Loucy (cell line): ENCODE measurements around the gene MYO9A.

Experiments
- H2AFZ ChIP-seq: fragments of 200-600 bp; sonication (generic); 2 replicates; pipeline ENCODE4 v1.6.0; 2016; ENCODE audit warnings: antibody characterized with exemption, mild to moderate bottlenecking, low read length, moderate library complexity
- H3F3A ChIP-seq: fragments of 200-600 bp; 2 replicates; pipeline ENCODE4 v1.6.0; 2016; ENCODE audit warnings: antibody characterized with exemption, low read depth, mild to moderate bottlenecking
- H3K27me3 ChIP-seq: fragments of 200-600 bp; sonication (generic); 2 replicates; pipeline ENCODE4 v1.6.1; 2014; ENCODE audit warnings: low read length, mild to moderate bottlenecking; ENCODE audit not compliant: insufficient read depth, poor library complexity, severe bottlenecking
- H3K36me3 ChIP-seq: fragments of 200-600 bp; sonication (generic); 2 replicates; pipeline ENCODE4 v1.6.1; 2016; ENCODE audit warnings: low read length; ENCODE audit not compliant: insufficient read depth
- H3K4me1 ChIP-seq: fragments of 200-600 bp; sonication (generic); 2 replicates; pipeline ENCODE4 v1.5.1; 2014; ENCODE audit warnings: low read length, mild to moderate bottlenecking; ENCODE audit not compliant: insufficient read depth, poor library complexity, severe bottlenecking
- H3K4me2 ChIP-seq: fragments of 200-600 bp; sonication (generic); 2 replicates; pipeline ENCODE4 v1.6.0; 2014; ENCODE audit warnings: antibody characterized with exemption, low read length, low read depth, mild to moderate bottlenecking; ENCODE audit not compliant: poor library complexity, severe bottlenecking
- H3K4me3 ChIP-seq: fragments of 200-600 bp; sonication (generic); 2 replicates; pipeline ENCODE4 v1.5.1; 2014; ENCODE audit warnings: low read length, mild to moderate bottlenecking, mixed read lengths; ENCODE audit not compliant: poor library complexity, severe bottlenecking
- H3K79me2 ChIP-seq: fragments of 200-600 bp; sonication (generic); 2 replicates; pipeline ENCODE4 v1.6.1; 2014; ENCODE audit warnings: low read length; ENCODE audit not compliant: insufficient read depth
- H3K9ac ChIP-seq: fragments of 200-600 bp; sonication (generic); 2 replicates; pipeline ENCODE4 v1.6.0; 2014; ENCODE audit warnings: mild to moderate bottlenecking, low read depth, low read length, moderate library complexity; ENCODE audit not compliant: poor library complexity, severe bottlenecking
- H3K9me2 ChIP-seq: fragments of 200-600 bp; sonication (generic); replicated peaks from 2 replicates; pipeline ENCODE4 v1.6.1; 2016; ENCODE audit warnings: low read depth, low read length, mixed read lengths
- H3K9me3 ChIP-seq: fragments of 200-600 bp; sonication (generic); 2 replicates; pipeline ENCODE4 v1.6.1; 2014; ENCODE audit warnings: mild to moderate bottlenecking, antibody characterized with exemption, low read length, low read depth; ENCODE audit not compliant: insufficient read depth
- H4K20me1 ChIP-seq: fragments of 200-600 bp; sonication (generic); 2 replicates; pipeline ENCODE4 v1.6.0; 2014; ENCODE audit warnings: antibody characterized with exemption, low read length, mild to moderate bottlenecking; ENCODE audit not compliant: insufficient read depth, poor library complexity, severe bottlenecking
- EZH2phosphoT487 ChIP-seq: fragments of 200-600 bp; IDR thresholded peaks from 2 replicates; pipeline ENCODE4 v1.6.1; 2018; ENCODE audit warnings: antibody characterized with exemption, mild to moderate bottlenecking, moderate library complexity, borderline replicate concordance
- TF ChIP-seq, protein P1 (sequence below): fragments of 200-600 bp; sonication (generic); conservative IDR thresholded peaks from 2 replicates; pipeline ENCODE4 v1.5.1; 2014; ENCODE audit warnings: mild to moderate bottlenecking, antibody characterized with exemption, low read length

Gene MYO9A

DNA sequence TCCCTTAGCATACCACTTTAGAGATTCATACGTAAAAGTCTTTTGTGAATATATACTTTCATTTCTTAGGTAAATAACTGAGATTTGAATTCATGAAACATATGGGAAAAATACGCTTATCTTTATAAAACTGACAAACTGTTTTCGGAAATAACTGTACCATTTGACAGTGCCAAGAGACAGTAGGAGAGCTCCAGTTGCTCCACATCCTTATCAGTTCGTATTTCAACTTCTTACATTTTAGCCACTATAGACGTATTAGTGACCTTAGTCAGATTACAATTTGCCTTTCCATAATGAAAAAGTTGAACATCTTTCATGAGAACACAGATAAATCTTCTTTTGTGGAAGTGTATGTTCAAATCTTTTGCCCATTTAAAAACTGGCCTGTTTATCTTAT is 174.1 kb downstream of the MYO9A start:
- Histone ChIP-seq H3K27me3 (no peaks in the 10 kb centered on the region), H4K20me1 (no peaks in the 10 kb centered on the region)
- no peak for TF ChIP-seq EZH2phosphoT487
- TF ChIP-seq, protein P1, sequence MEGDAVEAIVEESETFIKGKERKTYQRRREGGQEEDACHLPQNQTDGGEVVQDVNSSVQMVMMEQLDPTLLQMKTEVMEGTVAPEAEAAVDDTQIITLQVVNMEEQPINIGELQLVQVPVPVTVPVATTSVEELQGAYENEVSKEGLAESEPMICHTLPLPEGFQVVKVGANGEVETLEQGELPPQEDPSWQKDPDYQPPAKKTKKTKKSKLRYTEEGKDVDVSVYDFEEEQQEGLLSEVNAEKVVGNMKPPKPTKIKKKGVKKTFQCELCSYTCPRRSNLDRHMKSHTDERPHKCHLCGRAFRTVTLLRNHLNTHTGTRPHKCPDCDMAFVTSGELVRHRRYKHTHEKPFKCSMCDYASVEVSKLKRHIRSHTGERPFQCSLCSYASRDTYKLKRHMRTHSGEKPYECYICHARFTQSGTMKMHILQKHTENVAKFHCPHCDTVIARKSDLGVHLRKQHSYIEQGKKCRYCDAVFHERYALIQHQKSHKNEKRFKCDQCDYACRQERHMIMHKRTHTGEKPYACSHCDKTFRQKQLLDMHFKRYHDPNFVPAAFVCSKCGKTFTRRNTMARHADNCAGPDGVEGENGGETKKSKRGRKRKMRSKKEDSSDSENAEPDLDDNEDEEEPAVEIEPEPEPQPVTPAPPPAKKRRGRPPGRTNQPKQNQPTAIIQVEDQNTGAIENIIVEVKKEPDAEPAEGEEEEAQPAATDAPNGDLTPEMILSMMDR, result no peak

DNA sequence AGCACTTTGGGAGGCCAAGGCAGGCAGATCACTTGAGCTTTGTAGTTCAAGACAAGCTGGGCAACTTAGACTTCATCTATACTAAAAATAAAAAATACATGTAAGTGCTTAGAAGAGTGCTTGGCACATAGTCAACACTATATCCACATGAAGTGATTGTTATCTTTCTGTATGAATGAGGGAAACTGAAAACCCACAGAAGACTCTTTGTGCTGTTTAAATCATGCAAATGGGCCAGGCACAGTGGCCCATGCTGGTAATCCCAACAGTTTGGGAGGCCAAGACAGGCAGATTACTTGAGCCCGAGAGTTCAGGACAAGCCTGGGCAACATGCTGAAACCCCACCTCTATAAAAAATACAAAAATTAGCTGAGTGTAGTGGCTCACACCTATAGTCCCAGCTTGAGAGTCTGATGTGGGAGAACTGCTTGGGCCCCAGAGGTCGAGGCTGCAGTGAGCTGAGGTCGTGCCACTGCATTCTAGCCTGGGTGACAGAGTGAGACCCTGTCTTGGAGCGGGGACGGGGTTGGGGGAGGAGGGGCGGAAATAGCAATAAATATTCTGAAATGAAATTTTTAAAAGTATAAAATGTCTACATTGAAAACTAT is 177.9 kb downstream of the MYO9A start:
- no peak for TF ChIP-seq EZH2phosphoT487
- TF ChIP-seq, protein P1, result no peak
- Histone ChIP-seq H4K20me1 (no peaks in the 10 kb centered on the region), H3F3A (no peaks in the 10 kb centered on the region), H3K27me3 (no peaks in the 10 kb centered on the region), H2AFZ (no peak overlapping the region), H3K4me3 (no peak overlapping the region), H3K9me2 (no peaks in the 10 kb centered on the region), H3K36me3 (peaks cover 10% of the 10 kb centered on the region; the same call in 1 of the 2 replicates), H3K9me3 (no peaks in the 10 kb centered on the region), H3K4me2 (no peak overlapping the region), H3K79me2 (no peaks in the 10 kb centered on the region), H3K9ac (no peak overlapping the region), H3K4me1 (no peaks in the 10 kb centered on the region)

More for the DNA sequence above, 174.1 kb downstream of the MYO9A start:
- no peak overlapping the region for H3K4me3 ChIP-seq
- no peak overlapping the region for H3K4me2 ChIP-seq
- H3K79me2 ChIP-seq, result no peaks in the 10 kb centered on the region
- H3K4me1 ChIP-seq, result peaks cover 6% of the 10 kb centered on the region
- H3K9ac ChIP-seq, result no peak overlapping the region
- H3K36me3 ChIP-seq, result no peaks in the 10 kb centered on the region
- H3F3A ChIP-seq, result no peaks in the 10 kb centered on the region
- no peaks in the 10 kb centered on the region for H3K9me2 ChIP-seq
- H2AFZ ChIP-seq, result no peak overlapping the region
- no peaks in the 10 kb centered on the region for H3K9me3 ChIP-seq

DNA sequence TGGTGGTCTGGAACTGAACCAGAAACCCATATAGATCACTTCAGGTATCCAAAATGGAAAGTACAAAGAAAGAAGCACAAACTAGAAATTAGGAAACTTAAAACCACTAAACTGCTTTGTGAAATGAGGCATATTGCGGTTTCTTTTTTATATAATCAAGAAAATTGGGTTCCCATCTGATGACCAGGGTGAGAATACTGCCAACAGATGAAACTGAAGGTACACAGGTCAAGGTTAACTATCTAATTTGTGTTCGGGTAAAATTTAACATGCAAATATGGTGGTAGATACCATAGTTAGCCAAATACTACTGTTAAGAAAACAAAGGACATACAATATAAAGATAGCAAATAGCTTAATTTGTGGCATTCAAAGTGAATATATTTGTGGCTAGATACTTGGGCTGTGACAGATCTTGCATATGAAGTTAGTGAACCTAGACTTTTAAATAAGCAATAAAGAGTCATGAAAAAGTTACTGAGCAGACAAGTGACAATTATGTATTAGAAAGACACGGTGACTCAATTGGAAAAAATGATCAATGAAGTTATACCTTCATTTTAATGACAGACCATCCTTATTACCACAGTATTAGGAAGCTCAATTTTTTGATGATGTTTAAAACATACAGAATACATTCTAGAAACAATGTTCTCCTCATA is 180.2 kb downstream of the MYO9A start:
- no peak overlapping the region for H2AFZ ChIP-seq
- H3K9ac ChIP-seq, result no peak overlapping the region
- H3K4me3 ChIP-seq, result no peak overlapping the region
- H3K27me3 ChIP-seq, result no peaks in the 10 kb centered on the region
- no peak overlapping the region for H3K4me2 ChIP-seq
- no peak for TF ChIP-seq EZH2phosphoT487
- H4K20me1 ChIP-seq, result no peaks in the 10 kb centered on the region
- no peaks in the 10 kb centered on the region for H3K79me2 ChIP-seq
- H3F3A ChIP-seq, result no peaks in the 10 kb centered on the region
- H3K9me3 ChIP-seq, result no peaks in the 10 kb centered on the region
- H3K36me3 ChIP-seq, result peaks cover 31% of the 10 kb centered on the region
- H3K4me1 ChIP-seq, result no peaks in the 10 kb centered on the region
- no peaks in the 10 kb centered on the region for H3K9me2 ChIP-seq

DNA sequence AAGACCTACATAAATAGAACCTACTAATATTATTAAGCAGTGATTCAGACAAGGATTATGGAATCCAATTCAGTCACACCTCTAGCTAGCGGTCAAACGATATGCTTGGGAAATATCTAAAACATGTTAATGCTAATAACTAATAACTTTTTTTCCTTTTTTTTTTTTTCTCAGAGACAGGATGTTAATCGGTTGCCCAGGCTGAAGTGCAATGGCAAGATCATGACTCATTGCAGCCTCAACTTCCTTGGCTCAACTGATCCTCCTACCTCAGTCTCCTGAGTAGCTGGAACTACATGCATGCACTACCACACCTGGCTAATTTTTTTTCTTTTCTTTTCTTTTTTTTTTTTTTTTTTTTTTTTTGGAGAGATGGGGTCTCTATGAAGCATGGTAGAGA is 183.5 kb downstream of the MYO9A start:
- TF ChIP-seq, protein P1, result no peak
- no peak for TF ChIP-seq EZH2phosphoT487
- Histone ChIP-seq H3K4me3 (no peak overlapping the region), H3K9me2 (no peaks in the 10 kb centered on the region), H4K20me1 (no peaks in the 10 kb centered on the region), H3K79me2 (no peaks in the 10 kb centered on the region), H3F3A (no peaks in the 10 kb centered on the region), H3K36me3 (peaks cover 50% of the 10 kb centered on the region), H3K9ac (no peak overlapping the region), H3K4me1 (no peaks in the 10 kb centered on the region), H2AFZ (no peak overlapping the region), H3K27me3 (no peaks in the 10 kb centered on the region), H3K4me2 (no peak overlapping the region), H3K9me3 (0 out of 2 replicates have a peak, but pooled peaks cover 6% of the 10 kb centered on the region)
